ENCODE results near the gene SP140L. TPM values are rescaled to one million over a fixed set of nuclear protein-coding genes. Genes with fewer than 3 reads are reported as not detected.
"Not testable (repeated sequence)": the region's sequence is repeated elsewhere in the genome, so short reads cannot be mapped to it uniquely, and the experiment has no call there.

Gene SP140L
- polyA plus RNA-seq, 3 donors, result 6.5 to 23.7 (median 8.5) TPM

GRCh38 chr2:230400041-230400440, 73.0 kb downstream of the SP140L start:
- H3K27me3 Mint-ChIP-seq (ENCODE audit: low read depth in 3 of 3), result no peaks in the 10 kb centered on the region
- H3K4me3 ChIP-seq (replicated peaks in 1 of 3; ENCODE audit: low read depth in 2 of 3, low read length in 3 of 3), result no peak overlapping the region
- no peak overlapping the region for H2AFZ ChIP-seq (ENCODE audit: insufficient read depth, low read depth, low read length, poor library complexity, severe bottlenecking)
- no peaks in the 10 kb centered on the region for H4K20me1 ChIP-seq (ENCODE audit: insufficient read depth, low read length)
- intact Hi-C loops (cut with micrococcal nuclease), result no loop called here
- no peaks in the 10 kb centered on the region for H3K4me1 ChIP-seq (ENCODE audit: control insufficient read depth in 1 of 2, insufficient read depth in 2 of 2, low read length in 2 of 2)
- H3K27me3 ChIP-seq (ENCODE audit: control insufficient read depth in 2 of 2, insufficient read depth in 2 of 2, low read length in 2 of 2), result no peaks in the 10 kb centered on the region
- no peak overlapping the region for H3K4me2 ChIP-seq (replicated peaks; ENCODE audit: extremely low read depth, low read length, poor library complexity, severe bottlenecking)
- WGBS (ENCODE audit: insufficient coverage), result 57% methylated on average over 1 of the region's 7 CpGs
- H3K9me3 ChIP-seq (replicated peaks in 1 of 2; ENCODE audit: control insufficient read depth in 1 of 2, insufficient read depth in 1 of 2, low read length in 2 of 2), result peaks cover 11 to 12% of the 10 kb centered on the region in 2 donors
- H3K36me3 ChIP-seq (replicated peaks in 1 of 2; ENCODE audit: control insufficient read depth in 1 of 2, insufficient read depth in 2 of 2, low read length in 2 of 2), result peaks cover 39 to 88% of the 10 kb centered on the region in 2 donors
- H3K27ac Mint-ChIP-seq, result peak overlapping the region in 4 of 7 donors; percentile 39 to 73 (median 57)
- peaks cover 5% of the 10 kb centered on the region for H3K4me1 Mint-ChIP-seq
- no peaks in the 10 kb centered on the region for H3K79me2 ChIP-seq (ENCODE audit: insufficient read depth, low read length)
- no peak overlapping the region for H3K27ac ChIP-seq (ENCODE audit: low read depth in 1 of 2, low read length in 2 of 2)
- H3K36me3 Mint-ChIP-seq, result peaks cover 81 to 84% of the 10 kb centered on the region in 2 donors
- H3K9me3 Mint-ChIP-seq, result peaks cover 8 to 14% (median 12%) of the 10 kb centered on the region in 7 donors
- no peak overlapping the region for H3K4me3 Mint-ChIP-seq
- DNase-seq, result no peak
- TF ChIP-seq CTCF (IDR thresholded peaks at IDR 0.05), result no peak
- no peak overlapping the region for H3K9ac ChIP-seq (ENCODE audit: insufficient read depth, low read length, poor library complexity, severe bottlenecking)

GRCh38 chr2:230400454-230400853, 73.5 kb downstream of the SP140L start:
- no peak overlapping the region for H3K4me3 ChIP-seq (replicated peaks in 1 of 3; ENCODE audit: low read depth in 2 of 3, low read length in 3 of 3)
- TF ChIP-seq CTCF (IDR thresholded peaks at IDR 0.05), result no peak
- no peaks in the 10 kb centered on the region for H3K4me1 ChIP-seq (ENCODE audit: control insufficient read depth in 1 of 2, insufficient read depth in 2 of 2, low read length in 2 of 2)
- Mint-ChIP-seq H3K4me1 (peaks cover 5% of the 10 kb centered on the region), H3K4me3 (no peak overlapping the region), H3K9me3 (peaks cover 8 to 11% (median 8%) of the 10 kb centered on the region in 7 donors), H3K27me3 (ENCODE audit: low read depth in 3 of 3) (no peaks in the 10 kb centered on the region), H3K27ac (peak overlapping the region in 4 of 7 donors; percentile 38 to 73 (median 56)), H3K36me3 (peaks cover 80 to 84% of the 10 kb centered on the region in 2 donors)
- H3K27ac ChIP-seq (ENCODE audit: low read depth in 1 of 2, low read length in 2 of 2), result no peak overlapping the region
- 6% methylated on average over 4 of the region's 5 CpGs for WGBS (ENCODE audit: insufficient coverage)
- H2AFZ ChIP-seq (ENCODE audit: insufficient read depth, low read depth, low read length, poor library complexity, severe bottlenecking), result no peak overlapping the region
- no peak overlapping the region for H3K9ac ChIP-seq (ENCODE audit: insufficient read depth, low read length, poor library complexity, severe bottlenecking)
- H3K9me3 ChIP-seq (replicated peaks in 1 of 2; ENCODE audit: control insufficient read depth in 1 of 2, insufficient read depth in 1 of 2, low read length in 2 of 2), result peaks cover 7 to 9% of the 10 kb centered on the region in 2 donors
- H3K4me2 ChIP-seq (replicated peaks; ENCODE audit: extremely low read depth, low read length, poor library complexity, severe bottlenecking), result no peak overlapping the region
- intact Hi-C loops (cut with micrococcal nuclease), result no loop called here
- H4K20me1 ChIP-seq (ENCODE audit: insufficient read depth, low read length), result no peaks in the 10 kb centered on the region
- no peaks in the 10 kb centered on the region for H3K79me2 ChIP-seq (ENCODE audit: insufficient read depth, low read length)
- H3K36me3 ChIP-seq (replicated peaks in 1 of 2; ENCODE audit: control insufficient read depth in 1 of 2, insufficient read depth in 2 of 2, low read length in 2 of 2), result peaks cover 40 to 88% of the 10 kb centered on the region in 2 donors
- H3K27me3 ChIP-seq (ENCODE audit: control insufficient read depth in 2 of 2, insufficient read depth in 2 of 2, low read length in 2 of 2), result no peaks in the 10 kb centered on the region
- no peak for DNase-seq

- H3K36me3 ChIP-seq (replicated peaks in 1 of 2; ENCODE audit: control insufficient read depth in 1 of 2, insufficient read depth in 2 of 2, low read length in 2 of 2), result peaks cover 38 to 88% of the 10 kb centered on the region in 2 donors
Observed at GRCh38 chr2:230401026-230401425, 74.0 kb downstream of the SP140L start.

More at GRCh38 chr2:230401026-230401425, 74.0 kb downstream of the SP140L start:
- H3K4me3 ChIP-seq (replicated peaks in 1 of 3; ENCODE audit: low read depth in 2 of 3, low read length in 3 of 3); H3K27ac Mint-ChIP-seq; H3K4me1 ChIP-seq (ENCODE audit: control insufficient read depth in 1 of 2, insufficient read depth in 2 of 2, low read length in 2 of 2); H3K27ac ChIP-seq (ENCODE audit: low read depth in 1 of 2, low read length in 2 of 2); H3K27me3 ChIP-seq (ENCODE audit: control insufficient read depth in 2 of 2, insufficient read depth in 2 of 2, low read length in 2 of 2); H3K9me3 ChIP-seq (replicated peaks in 1 of 2; ENCODE audit: control insufficient read depth in 1 of 2, insufficient read depth in 1 of 2, low read length in 2 of 2); H3K4me2 ChIP-seq (replicated peaks; ENCODE audit: extremely low read depth, low read length, poor library complexity, severe bottlenecking); H3K9ac ChIP-seq (ENCODE audit: insufficient read depth, low read length, poor library complexity, severe bottlenecking); H3K27me3 Mint-ChIP-seq (ENCODE audit: low read depth in 3 of 3); H3K9me3 Mint-ChIP-seq; H3K4me3 Mint-ChIP-seq; H3K4me1 Mint-ChIP-seq; DNase-seq; H2AFZ ChIP-seq (ENCODE audit: insufficient read depth, low read depth, low read length, poor library complexity, severe bottlenecking); H3K79me2 ChIP-seq (ENCODE audit: insufficient read depth, low read length); H4K20me1 ChIP-seq (ENCODE audit: insufficient read depth, low read length); intact Hi-C loops (cut with micrococcal nuclease): not testable (repeated sequence)
- no CpG with 5 or more reads among the region's 6 CpGs for WGBS (ENCODE audit: insufficient coverage)
- peaks cover 78 to 82% of the 10 kb centered on the region in 2 donors for H3K36me3 Mint-ChIP-seq
